ENCODE data around the gene WWOX. TPM values are rescaled to one million over a fixed set of nuclear protein-coding genes. Genes with fewer than 3 reads are reported as not detected.

Gene WWOX
- total and polyA plus RNA-seq, 2 experiments from 2014 or later: 22.1 to 123 TPM

GRCh38 chr16:79261481-79261940, 1162.1 kb downstream of the WWOX start:
- TF ChIP-seq CTCF (IDR thresholded peaks at IDR 0.05; ENCODE audit: low read depth, low read length): no peak
- no peak overlapping the region for H3K4me3 ChIP-seq
- H3K27ac ChIP-seq: no peak overlapping the region
- no peaks in the 10 kb centered on the region for H3K4me1 ChIP-seq (ENCODE audit: low read depth)
- no peaks in the 10 kb centered on the region for H3K36me3 ChIP-seq
- peaks cover 4% of the 10 kb centered on the region for H3K27me3 ChIP-seq
- DNase-seq (ENCODE audit: low read depth in 1 of 2, low spot score in 1 of 2): peak in 1 of 2 donors; percentile 55
- H3K9me3 ChIP-seq (ENCODE audit: low read depth): no peaks in the 10 kb centered on the region

DNA sequence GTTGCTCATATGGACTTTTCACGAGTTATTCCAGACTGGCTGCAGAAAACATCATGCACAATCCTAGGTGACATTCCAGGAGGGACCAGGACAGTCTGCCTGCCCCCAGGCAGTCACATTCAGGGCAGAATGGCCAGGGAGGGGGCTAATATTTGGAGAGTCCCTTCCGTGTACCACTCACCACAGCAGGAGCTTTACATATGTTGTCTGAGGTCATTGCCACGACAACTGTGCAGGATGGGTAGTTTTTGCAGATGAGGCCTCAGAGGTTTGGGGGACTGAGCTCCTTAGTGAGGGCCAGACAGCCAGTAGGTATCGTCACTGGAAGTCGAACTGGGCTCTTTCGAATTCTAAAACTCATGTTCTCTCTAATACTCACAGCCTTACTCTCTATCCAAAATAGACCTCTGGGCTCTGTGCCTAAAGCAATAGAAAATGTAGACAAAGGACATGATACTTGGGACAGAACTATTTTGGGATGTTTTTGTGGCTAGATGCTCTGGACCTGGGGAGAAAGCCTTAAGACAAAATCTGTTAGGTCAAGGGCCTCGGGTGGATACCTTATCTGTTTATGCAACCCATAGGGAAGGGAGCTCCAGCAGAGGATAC, 1162.6 kb downstream of the WWOX start:
- Histone ChIP-seq H3K27me3 (peaks cover 4% of the 10 kb centered on the region), H3K36me3 (no peaks in the 10 kb centered on the region), H3K4me3 (no peak overlapping the region), H3K4me1 (ENCODE audit: low read depth) (no peaks in the 10 kb centered on the region), H3K9me3 (ENCODE audit: low read depth) (no peaks in the 10 kb centered on the region), H3K27ac (no peak overlapping the region)
- no peak for DNase-seq (ENCODE audit: low read depth in 1 of 2, low spot score in 1 of 2)
- no peak for TF ChIP-seq CTCF (IDR thresholded peaks at IDR 0.05; ENCODE audit: low read depth, low read length)

Other genes with a start within 250 kb of the WWOX start
- gene CLEC3A, start 77.1 kb upstream of the WWOX start, total RNA-seq: not detected in 2 replicates
- not detected in 2 replicates for gene CLEC3A, start 77.1 kb upstream of the WWOX start, polyA plus RNA-seq